ENCODE results near the gene AKNA. TPM values are rescaled to one million over a fixed set of nuclear protein-coding genes. Genes with fewer than 3 reads are reported as not detected.
"Not testable (repeated sequence)": the region's sequence is repeated elsewhere in the genome, so short reads cannot be mapped to it uniquely, and the experiment has no call there.

Gene AKNA
- total RNA-seq, 1 donor from 2014 or later = 152 TPM

GRCh38 chr9:114344188-114344566 is 43.6 kb downstream of the AKNA start:
- Mint-ChIP-seq H3K4me3 (ENCODE audit: low read depth) (no peak overlapping the region), H3K4me1 (ENCODE audit: low read depth) (peaks cover 26% of the 10 kb centered on the region), H3K36me3 (ENCODE audit: low read depth) (peaks cover 92% of the 10 kb centered on the region), H3K9me3 (no peaks in the 10 kb centered on the region), H3K27me3 (ENCODE audit: low read depth) (no peaks in the 10 kb centered on the region), H3K27ac (peak overlapping the region; percentile 12)
- no peak for DNase-seq (ENCODE audit: low spot score)
- intact Hi-C loops (cut with micrococcal nuclease) = no loop called here

DNA sequence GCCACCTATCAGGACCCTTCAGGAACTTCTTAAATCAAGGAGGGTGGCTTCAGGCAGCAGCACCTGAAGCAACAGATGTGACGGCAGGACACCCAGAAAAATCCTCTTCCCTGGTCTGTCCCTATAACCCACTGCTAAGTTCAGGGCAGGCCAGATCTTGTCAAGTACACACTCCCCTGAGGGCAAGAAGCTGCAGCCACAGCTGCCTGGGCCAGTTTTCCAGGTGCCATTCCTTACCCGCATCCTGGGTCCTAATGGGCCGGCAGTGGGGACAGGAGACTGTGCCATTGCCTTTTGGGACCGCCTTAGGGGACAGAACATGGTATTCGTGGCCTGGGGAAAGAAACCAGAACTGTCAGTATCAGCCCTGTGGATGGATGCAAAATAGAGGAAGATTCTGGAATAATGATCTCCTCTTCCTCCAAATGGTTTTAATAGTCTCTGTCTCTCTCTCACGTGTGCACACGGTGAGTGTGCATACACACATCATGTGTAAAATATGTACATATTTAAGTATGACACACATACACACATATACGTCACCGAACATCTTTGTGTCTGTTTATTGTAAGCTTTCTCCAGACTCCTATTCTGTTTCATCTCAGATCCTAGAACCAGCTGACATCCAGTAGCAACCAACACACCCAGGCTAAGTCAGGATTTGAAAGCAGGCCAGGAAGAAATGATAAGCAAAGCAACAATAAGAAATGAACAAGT is 44.2 kb downstream of the AKNA start:
- no peak overlapping the region for H3K4me3 Mint-ChIP-seq (ENCODE audit: low read depth)
- peak overlapping the region; percentile 12 for H3K27ac Mint-ChIP-seq
- DNase-seq (ENCODE audit: low spot score) = no peak
- H3K9me3 Mint-ChIP-seq = no peaks in the 10 kb centered on the region
- intact Hi-C loops (cut with micrococcal nuclease) = no loop called here
- H3K36me3 Mint-ChIP-seq (ENCODE audit: low read depth) = peaks cover 92% of the 10 kb centered on the region
- H3K27me3 Mint-ChIP-seq (ENCODE audit: low read depth) = no peaks in the 10 kb centered on the region
- H3K4me1 Mint-ChIP-seq (ENCODE audit: low read depth) = peaks cover 26% of the 10 kb centered on the region

- intact Hi-C loops (cut with micrococcal nuclease) = no loop called here
Measured at GRCh38 chr9:114342755-114343440, 44.9 kb downstream of the AKNA start.

GRCh38 chr9:114341991-114342390 is 45.8 kb downstream of the AKNA start:
- Mint-ChIP-seq H3K36me3 (ENCODE audit: low read depth) (peaks cover 94% of the 10 kb centered on the region), H3K27me3 (ENCODE audit: low read depth) (no peaks in the 10 kb centered on the region), H3K27ac (no peak overlapping the region), H3K4me1 (ENCODE audit: low read depth) (peaks cover 15% of the 10 kb centered on the region), H3K9me3 (no peaks in the 10 kb centered on the region), H3K4me3 (ENCODE audit: low read depth) (no peak overlapping the region)
- intact Hi-C loops (cut with micrococcal nuclease) = no loop called here
- no peak for DNase-seq (ENCODE audit: low spot score)

More at GRCh38 chr9:114342755-114343440, 44.9 kb downstream of the AKNA start:
- DNase-seq (ENCODE audit: low spot score) = no peak
- peaks cover 92% of the 10 kb centered on the region for H3K36me3 Mint-ChIP-seq (ENCODE audit: low read depth)
- H3K9me3 Mint-ChIP-seq = no peaks in the 10 kb centered on the region
- no peak overlapping the region for H3K27ac Mint-ChIP-seq
- H3K4me1 Mint-ChIP-seq (ENCODE audit: low read depth) = peaks cover 19% of the 10 kb centered on the region
- no peak overlapping the region for H3K4me3 Mint-ChIP-seq (ENCODE audit: low read depth)
- no peaks in the 10 kb centered on the region for H3K27me3 Mint-ChIP-seq (ENCODE audit: low read depth)

- DNase-seq (ENCODE audit: low spot score) = no peak
- Mint-ChIP-seq H3K4me3 (ENCODE audit: low read depth) (no peak overlapping the region), H3K36me3 (ENCODE audit: low read depth) (peaks cover 94% of the 10 kb centered on the region), H3K27ac (peak overlapping the region; percentile 27), H3K9me3 (no peaks in the 10 kb centered on the region), H3K4me1 (ENCODE audit: low read depth) (peaks cover 9% of the 10 kb centered on the region), H3K27me3 (ENCODE audit: low read depth) (no peaks in the 10 kb centered on the region)
- intact Hi-C loops (cut with micrococcal nuclease) = no loop called here
Measured at GRCh38 chr9:114341152-114341830, 46.5 kb downstream of the AKNA start.

DNA sequence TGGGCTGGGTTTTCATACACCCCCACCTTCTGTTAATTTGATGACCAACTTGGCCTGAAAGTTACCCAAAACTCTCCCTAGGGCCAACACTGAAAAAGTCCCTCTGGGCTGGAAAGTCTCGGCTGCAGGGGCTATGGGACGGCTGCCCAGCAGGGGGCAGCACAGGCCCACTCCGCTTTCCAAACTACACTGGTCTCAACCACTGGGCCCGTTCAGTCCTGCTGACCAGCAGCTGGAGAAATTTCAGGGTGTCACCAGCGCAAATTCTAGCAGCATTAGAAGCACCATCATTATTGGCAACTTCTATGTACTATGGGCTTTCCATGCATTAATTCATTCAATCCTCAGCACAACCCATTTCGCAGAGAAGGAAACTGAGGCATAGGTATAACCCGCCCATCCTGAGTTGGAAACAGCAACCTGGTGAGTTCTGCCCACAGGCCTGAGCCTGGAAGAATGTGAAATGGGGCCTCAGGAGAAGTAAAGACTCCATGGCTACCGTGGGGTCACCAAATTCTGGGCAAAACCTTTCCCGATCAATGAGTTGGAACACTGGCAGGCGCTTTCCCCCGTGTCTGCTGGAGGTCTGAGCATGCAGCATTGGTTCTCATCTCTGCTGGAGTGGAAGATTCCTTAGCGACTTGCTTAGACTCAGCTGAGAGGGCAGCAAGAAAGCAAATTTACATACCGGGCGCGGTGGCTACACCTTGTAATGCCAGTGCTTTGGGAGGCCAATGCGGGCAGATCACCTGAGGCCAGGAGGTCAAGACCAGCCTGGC is 48.5 kb downstream of the AKNA start:
- peak; percentile 37 for DNase-seq (ENCODE audit: low spot score)
- Mint-ChIP-seq H3K36me3 (ENCODE audit: low read depth) (peaks cover 91% of the 10 kb centered on the region), H3K4me1 (ENCODE audit: low read depth) (peaks cover 9% of the 10 kb centered on the region), H3K27ac (peak overlapping the region; percentile 0), H3K4me3 (ENCODE audit: low read depth) (no peak overlapping the region), H3K9me3 (no peaks in the 10 kb centered on the region), H3K27me3 (ENCODE audit: low read depth) (no peaks in the 10 kb centered on the region)
- intact Hi-C loops (cut with micrococcal nuclease) = loop anchor here (1.0 to 5.0 kb wide), 3 partner anchors 49 to 168 kb away; partner anchors contain the start of gene WHRN

- Mint-ChIP-seq H3K27ac (peak overlapping the region; percentile 60), H3K4me3 (ENCODE audit: low read depth) (no peak overlapping the region), H3K9me3 (no peaks in the 10 kb centered on the region), H3K27me3 (ENCODE audit: low read depth) (no peaks in the 10 kb centered on the region), H3K36me3 (ENCODE audit: low read depth) (peaks cover 82% of the 10 kb centered on the region), H3K4me1 (ENCODE audit: low read depth) (peaks cover 8% of the 10 kb centered on the region)
- intact Hi-C loops (cut with micrococcal nuclease) = loop anchor here (2.0 to 5.0 kb wide), 2 partner anchors 61 to 169 kb away; partner anchors contain the start of gene WHRN
- DNase-seq (ENCODE audit: low spot score) = no peak
Measured at GRCh38 chr9:114338187-114338586, 49.6 kb downstream of the AKNA start.

DNA sequence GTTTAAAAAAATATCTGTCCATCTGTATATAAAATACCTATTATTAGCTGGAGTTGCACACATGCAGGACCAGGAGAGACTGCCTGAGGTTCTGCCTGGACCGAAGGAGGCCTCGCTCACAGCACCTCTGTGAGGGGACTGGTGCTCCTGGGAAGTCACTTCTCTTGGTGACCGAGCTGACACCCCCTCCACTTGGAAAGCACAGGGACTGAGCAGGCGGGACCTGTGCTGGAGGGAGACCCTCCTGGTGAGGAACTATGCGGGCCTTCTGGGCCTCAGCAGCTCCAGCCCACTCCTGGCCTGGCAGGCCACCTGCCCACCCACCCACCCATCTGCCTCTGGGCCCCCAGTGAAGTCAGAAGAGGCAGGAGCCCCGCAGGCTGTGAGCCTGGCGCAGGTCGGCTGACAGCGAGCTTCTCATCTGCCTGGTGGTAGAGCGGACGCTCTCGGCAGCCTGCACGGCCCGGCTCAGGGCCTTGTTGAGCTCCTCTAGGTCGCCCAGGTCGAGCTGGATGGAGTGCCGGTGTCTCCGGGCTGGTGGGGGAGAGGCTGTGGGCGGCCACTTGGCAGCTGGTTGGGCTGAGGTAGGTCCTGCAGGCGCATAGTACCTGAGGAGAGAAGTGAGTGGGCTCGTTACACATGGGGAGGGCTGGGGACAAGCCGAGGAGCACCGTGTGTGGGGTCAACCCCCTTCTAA is 50.9 kb downstream of the AKNA start:
- Mint-ChIP-seq H3K27ac (no peak overlapping the region), H3K4me3 (ENCODE audit: low read depth) (no peak overlapping the region), H3K27me3 (ENCODE audit: low read depth) (no peaks in the 10 kb centered on the region), H3K4me1 (ENCODE audit: low read depth) (peaks cover 7% of the 10 kb centered on the region), H3K9me3 (no peaks in the 10 kb centered on the region), H3K36me3 (ENCODE audit: low read depth) (peaks cover 73% of the 10 kb centered on the region)
- DNase-seq (ENCODE audit: low spot score) = no peak
- intact Hi-C loops (cut with micrococcal nuclease) = loop anchor here (5.0 kb wide), 1 partner anchor 170 kb away; the partner anchor contains the start of gene WHRN

DNA sequence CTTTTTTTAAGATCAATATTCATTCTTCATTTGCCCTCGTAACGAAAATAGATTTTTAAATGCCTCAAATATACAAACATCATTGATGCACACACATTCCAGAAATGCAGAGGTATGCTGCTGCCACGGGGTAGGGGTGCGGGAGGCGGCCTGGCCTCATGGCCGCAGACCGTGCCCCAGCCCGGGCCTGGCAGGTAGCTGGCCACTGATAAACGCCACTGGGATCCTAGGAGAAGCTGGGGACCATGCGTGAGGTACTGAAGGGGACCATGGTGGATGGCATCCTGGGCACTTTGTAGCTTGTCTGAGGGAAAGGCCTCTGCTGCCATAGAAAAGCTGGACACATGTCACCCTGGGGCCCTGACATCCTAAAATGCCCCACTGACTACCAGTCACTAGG is 51.6 kb downstream of the AKNA start:
- Mint-ChIP-seq H3K27me3 (ENCODE audit: low read depth) (no peaks in the 10 kb centered on the region), H3K36me3 (ENCODE audit: low read depth) (peaks cover 66% of the 10 kb centered on the region)
- no peak for DNase-seq (ENCODE audit: low spot score)

GRCh38 chr9:114335745-114336144 is 52.0 kb downstream of the AKNA start:
- intact Hi-C loops (cut with micrococcal nuclease) = loop anchor here (5.0 kb wide), 1 partner anchor 172 kb away; the partner anchor contains the start of gene WHRN
- no peak overlapping the region for H3K27ac Mint-ChIP-seq
- DNase-seq (ENCODE audit: low spot score) = no peak
- no peaks in the 10 kb centered on the region for H3K27me3 Mint-ChIP-seq (ENCODE audit: low read depth)
- H3K4me3 Mint-ChIP-seq (ENCODE audit: low read depth) = no peak overlapping the region
- peaks cover 4% of the 10 kb centered on the region for H3K4me1 Mint-ChIP-seq (ENCODE audit: low read depth)
- peaks cover 62% of the 10 kb centered on the region for H3K36me3 Mint-ChIP-seq (ENCODE audit: low read depth)
- no peaks in the 10 kb centered on the region for H3K9me3 Mint-ChIP-seq

More for the DNA sequence above, 51.6 kb downstream of the AKNA start:
- Mint-ChIP-seq H3K9me3 (no peaks in the 10 kb centered on the region), H3K4me1 (ENCODE audit: low read depth) (peaks cover 4% of the 10 kb centered on the region), H3K4me3 (ENCODE audit: low read depth) (no peak overlapping the region), H3K27ac (no peak overlapping the region)
- intact Hi-C loops (cut with micrococcal nuclease) = loop anchor here (5.0 kb wide), 1 partner anchor 171 kb away; the partner anchor contains the start of gene WHRN

DNA sequence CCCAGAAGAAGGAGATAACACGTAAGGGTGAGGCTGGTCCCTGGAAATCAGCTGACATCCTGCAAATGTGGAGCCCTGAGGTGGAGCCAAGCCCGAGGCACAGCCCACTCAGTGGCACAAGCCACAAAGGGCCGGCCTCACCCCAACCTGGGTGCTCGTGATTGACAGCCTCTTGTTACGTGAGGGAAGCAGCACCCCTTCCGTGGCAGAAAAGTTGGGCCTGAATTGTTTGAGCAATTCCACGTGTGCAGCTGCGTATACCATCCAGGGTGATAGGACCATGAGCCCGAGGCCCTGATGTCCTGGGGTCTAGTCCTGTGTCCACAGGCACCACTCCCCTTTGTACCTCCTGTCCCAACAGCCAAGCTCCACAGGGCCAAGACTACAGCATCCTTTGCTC is 53.3 kb downstream of the AKNA start:
- no peak overlapping the region for H3K27ac Mint-ChIP-seq
- DNase-seq (ENCODE audit: low spot score) = no peak
- H3K4me3 Mint-ChIP-seq (ENCODE audit: low read depth) = no peak overlapping the region
- no peaks in the 10 kb centered on the region for H3K9me3 Mint-ChIP-seq
- intact Hi-C loops (cut with micrococcal nuclease) = no loop called here
- peaks cover 49% of the 10 kb centered on the region for H3K36me3 Mint-ChIP-seq (ENCODE audit: low read depth)
- peaks cover 4% of the 10 kb centered on the region for H3K4me1 Mint-ChIP-seq (ENCODE audit: low read depth)
- no peaks in the 10 kb centered on the region for H3K27me3 Mint-ChIP-seq (ENCODE audit: low read depth)

GRCh38 chr9:114333718-114334117 is 54.1 kb downstream of the AKNA start:
- DNase-seq (ENCODE audit: low spot score); H3K9me3 Mint-ChIP-seq; intact Hi-C loops (cut with micrococcal nuclease); H3K4me1 Mint-ChIP-seq (ENCODE audit: low read depth); H3K27ac Mint-ChIP-seq; H3K4me3 Mint-ChIP-seq (ENCODE audit: low read depth); H3K27me3 Mint-ChIP-seq (ENCODE audit: low read depth): not testable (repeated sequence)
- H3K36me3 Mint-ChIP-seq (ENCODE audit: low read depth) = peaks cover 42% of the 10 kb centered on the region
